HepG2 (cell line): ENCODE measurements around the gene SGMS1. TPM values are rescaled to one million over a fixed set of nuclear protein-coding genes. Genes with fewer than 3 reads are reported as not detected.
A peak's percentile ranks its signal among the peaks of the same experiment; 100 is the strongest.

Source experiments
- ATAD3A ChIP-seq: sonication (generic); formaldehyde crosslinking; IDR thresholded peaks from 2 replicates; pipeline ENCODE4 v1.4.0; 2020; ENCODE audit warnings: missing genetic modification reagents
- BRD4 ChIP-seq: sonication (generic); formaldehyde crosslinking; IDR thresholded peaks from 2 replicates; pipeline ENCODE4 v1.4.0; 2020; ENCODE audit warnings: missing genetic modification reagents
- DRAP1 ChIP-seq: IDR thresholded peaks from 2 replicates; pipeline ENCODE4 v1.6.1; 2016; ENCODE audit warnings: missing genetic modification reagents, missing compliant biosample characterization
- GLI4 ChIP-seq: sonication (generic); formaldehyde crosslinking; IDR thresholded peaks from 2 replicates; pipeline ENCODE4 v1.5.1; 2020; ENCODE audit warnings: missing genetic modification reagents, mild to moderate bottlenecking, moderate library complexity, borderline replicate concordance
- HNF4A ChIP-seq: sonication (generic); formaldehyde crosslinking; IDR thresholded peaks from 2 replicates; pipeline ENCODE4 v1.4.0; 2020; ENCODE audit warnings: missing genetic modification reagents
- KDM5B ChIP-seq: sonication (generic); formaldehyde crosslinking; IDR thresholded peaks from 2 replicates; pipeline ENCODE4 v1.4.0; 2020; ENCODE audit warnings: missing genetic modification reagents, mild to moderate bottlenecking, borderline replicate concordance
- LCORL ChIP-seq, 2 experiments: fragments of 450-650 bp in 1 of 2; sonication (generic) in 1 of 2; formaldehyde crosslinking in 1 of 2; IDR thresholded peaks; 2 replicates each; pipeline versions ENCODE4 v1.5.0 to v1.6.1; 2017 to 2020; ENCODE audit warnings: antibody characterized with exemption in 1 of 2, missing genetic modification reagents in 1 of 2
- MBNL3 ChIP-seq: fragments of 250-450 bp; sonication (Bioruptor Pico); conservative IDR thresholded peaks from 2 replicates; pipeline ENCODE4 v1.8.0; 2022; ENCODE audit warnings: mild to moderate bottlenecking, inconsistent platforms
- MED8 ChIP-seq: sonication (generic); formaldehyde crosslinking; IDR thresholded peaks from 2 replicates; pipeline ENCODE4 v1.8.1; 2023; ENCODE audit warnings: mild to moderate bottlenecking, missing genetic modification reagents; ENCODE audit not compliant: insufficient replicate concordance
- NCOA2 ChIP-seq: sonication (generic); formaldehyde crosslinking; IDR thresholded peaks from 2 replicates; pipeline ENCODE4 v1.8.0; 2022; ENCODE audit warnings: inconsistent platforms
- NR1H2 ChIP-seq: sonication (generic); formaldehyde crosslinking; IDR thresholded peaks from 2 replicates; pipeline ENCODE4 v1.8.1; 2022; ENCODE audit warnings: low read depth, missing genetic modification reagents, borderline replicate concordance
- PPARG ChIP-seq: conservative IDR thresholded peaks from 2 replicates; pipeline ENCODE4 v1.6.1; 2016; ENCODE audit warnings: missing biosample characterization, missing genetic modification reagents
- RCOR2 ChIP-seq: IDR thresholded peaks from 2 replicates; pipeline ENCODE4 v1.6.1; 2016; ENCODE audit warnings: missing biosample characterization, missing genetic modification reagents
- SIX1 ChIP-seq: sonication (generic); formaldehyde crosslinking; IDR thresholded peaks from 2 replicates; pipeline ENCODE4 v1.4.0; 2020; ENCODE audit warnings: missing genetic modification reagents, borderline replicate concordance
- SOX13 ChIP-seq, 3 experiments: fragments of 450-650 bp in 1 of 3; sonication (generic) in 1 of 3; formaldehyde crosslinking in 1 of 3; IDR thresholded peaks in 2 of 3; conservative IDR thresholded peaks in 1 of 3; 2 replicates each; pipeline versions ENCODE4 v1.5.0 to v1.6.1; 2016 to 2020; ENCODE audit warnings: antibody characterized with exemption in 1 of 3, mild to moderate bottlenecking in 1 of 3, missing compliant biosample characterization in 1 of 3, missing genetic modification reagents in 1 of 3, moderate library complexity in 1 of 3
- ZNF276 ChIP-seq: sonication (generic); formaldehyde crosslinking; IDR thresholded peaks from 2 replicates; pipeline ENCODE4 v1.4.0; 2020; ENCODE audit warnings: mild to moderate bottlenecking, low read depth, missing genetic modification reagents
- ZNF33A ChIP-seq: sonication (generic); formaldehyde crosslinking; IDR thresholded peaks from 2 replicates; pipeline ENCODE4 v1.5.1; 2020; ENCODE audit warnings: missing genetic modification reagents, mild to moderate bottlenecking, moderate library complexity, borderline replicate concordance
- ZNF414 ChIP-seq: sonication (generic); formaldehyde crosslinking; IDR thresholded peaks from 2 replicates; pipeline ENCODE4 v1.5.0; 2020; ENCODE audit warnings: missing genetic modification reagents
- ZNF598 ChIP-seq: sonication (generic); formaldehyde crosslinking; IDR thresholded peaks from 2 replicates; pipeline ENCODE4 v1.5.1; 2020; ENCODE audit warnings: mild to moderate bottlenecking, missing genetic modification reagents, borderline replicate concordance
- ZNF672 ChIP-seq: sonication (generic); formaldehyde crosslinking; IDR thresholded peaks from 2 replicates; pipeline ENCODE4 v1.8.1; 2022; ENCODE audit warnings: missing genetic modification reagents
- ZNF746 ChIP-seq: sonication (generic); formaldehyde crosslinking; IDR thresholded peaks from 2 replicates; pipeline ENCODE4 v1.8.0; 2022; ENCODE audit warnings: mild to moderate bottlenecking, missing genetic modification reagents
- ZNF768 ChIP-seq: sonication (generic); formaldehyde crosslinking; IDR thresholded peaks from 2 replicates; pipeline ENCODE4 v1.4.0; 2020; ENCODE audit warnings: missing genetic modification reagents
- ZNF770 ChIP-seq: sonication (generic); formaldehyde crosslinking; IDR thresholded peaks from 2 replicates; pipeline ENCODE4 v1.5.0; 2020; ENCODE audit warnings: mild to moderate bottlenecking, missing genetic modification reagents
- ZNF841 ChIP-seq: sonication (generic); formaldehyde crosslinking; IDR thresholded peaks from 2 replicates; pipeline ENCODE4 v1.8.1; 2023; ENCODE audit warnings: missing genetic modification reagents, borderline replicate concordance
- ZSCAN29 ChIP-seq: sonication (generic); formaldehyde crosslinking; conservative IDR thresholded peaks from 2 replicates; pipeline ENCODE4 v1.4.0; 2020; ENCODE audit warnings: mild to moderate bottlenecking, missing genetic modification reagents
- ZSCAN30 ChIP-seq: sonication (generic); formaldehyde crosslinking; IDR thresholded peaks from 2 replicates; pipeline ENCODE4 v1.5.0; 2020; ENCODE audit warnings: mild to moderate bottlenecking, missing genetic modification reagents
- polyA plus RNA-seq, 8 experiments: library from polyadenylated mRNA; depleted of rRNA in 3 of 8; stranded (reverse) in 7 of 8; unstranded in 1 of 8; fragments of >200 nt; fragmentation: Illumina TruSeq in 4 of 8; extraction: Trizol in 4 of 8; gene quantifications; 2 replicates each; pipeline versions ENCODE4 v1.2.1 to v1.2.3, GENCODE V29; 2011 to 2016; ENCODE audit warnings: low read depth in 4 of 8, missing spikeins in 1 of 8, mixed read lengths in 1 of 8; ENCODE audit not compliant: insufficient read depth in 1 of 8
- total RNA-seq, 5 experiments: library from RNA; depleted of rRNA; stranded (reverse); fragments of >200 nt; fragmentation: Illumina TruSeq; extraction: Trizol; gene quantifications; 2 replicates each; pipeline ENCODE4 v1.2.3, GENCODE V29; 2016; ENCODE audit warnings: low read depth in 1 of 5

Gene SGMS1
- total and polyA plus RNA-seq, 2 of the 13 experiments (the other 11 are each of a cell fraction or from before 2014, with no cell fraction given) = 6.5 to 15.1 TPM

GRCh38 chr10:50393784-50394467 lies 229.8 kb downstream of the SGMS1 start (continued):
- TF ChIP-seq ZNF276 (no peak), ZSCAN29 (no peak), HNF4A (CRISPR knock-in tag) (peak; percentile 66), BRD4 (CRISPR knock-in tag) (no peak), ZNF768 (CRISPR knock-in tag) (no peak), ZNF414 (CRISPR knock-in tag) (no peak), LCORL (IDR thresholded peaks at IDR 0.05) (no peak), LCORL (CRISPR knock-in tag; IDR thresholded peaks at IDR 0.05) (peak; percentile 72), MBNL3 (no peak), ZNF33A (no peak), KDM5B (CRISPR knock-in tag) (no peak), ATAD3A (CRISPR knock-in tag) (no peak), ZNF672 (no peak), ZSCAN30 (CRISPR knock-in tag) (no peak), GLI4 (CRISPR knock-in tag) (no peak), ZNF841 (CRISPR knock-in tag) (no peak), ZNF746 (CRISPR knock-in tag) (no peak), NR1H2 (CRISPR knock-in tag) (no peak), PPARG (CRISPR knock-in tag) (peak; percentile 68; the same call in 1 of the 2 replicates), SOX13 (IDR thresholded peaks at IDR 0.05) (no peak), SOX13 (CRISPR knock-in tag; conservative IDR thresholded peaks at IDR 0.05 in 1 of 2, IDR thresholded peaks at IDR 0.05 in 1 of 2) (peak in 1 of 2 experiments; percentile 44; a peak in 1 of 4 replicates), ZNF770 (CRISPR knock-in tag) (no peak), NCOA2 (CRISPR knock-in tag) (peak; percentile 41), MED8 (CRISPR knock-in tag) (no peak), SIX1 (no peak), ZNF598 (CRISPR knock-in tag) (no peak), DRAP1 (CRISPR knock-in tag) (no peak), RCOR2 (CRISPR knock-in tag) (0 out of 2 replicates have a peak, but pooled peaks have one; percentile 12)
